SKM-1 (cell line): ENCODE results near the gene GALNT12.

Experiments used
- DNase-seq: peaks from one replicate; lab custom pipeline; 2025; ENCODE audit not compliant: unreplicated experiment; lab: John Stamatoyannopoulos, UW

GALNT12 gene

GRCh38 chr9:98781588-98782383 is 25.7 kb upstream of the GALNT12 start:
- no peak for DNase-seq

GRCh38 chr9:98783518-98784226 is 23.8 kb upstream of the GALNT12 start:
- DNase-seq: no peak

GRCh38 chr9:98784831-98785806 is 22.4 kb upstream of the GALNT12 start:
- no peak for DNase-seq

GRCh38 chr9:98786750-98787510 is 20.5 kb upstream of the GALNT12 start:
- no peak for DNase-seq

- no peak for DNase-seq
Measured at GRCh38 chr9:98787766-98788335, 19.6 kb upstream of the GALNT12 start.

- no peak for DNase-seq
Measured at GRCh38 chr9:98789483-98790133, 17.9 kb upstream of the GALNT12 start.

- DNase-seq: no peak
Measured at GRCh38 chr9:98790134-98790841, 17.2 kb upstream of the GALNT12 start.

- DNase-seq: no peak
Measured at GRCh38 chr9:98790842-98791607, 16.4 kb upstream of the GALNT12 start.

- no peak for DNase-seq
Measured at GRCh38 chr9:98791608-98792490, 15.6 kb upstream of the GALNT12 start.

- DNase-seq: no peak
Measured at GRCh38 chr9:98793031-98793430, 14.4 kb upstream of the GALNT12 start.

- DNase-seq: no peak
Measured at GRCh38 chr9:98794802-98795201, 12.7 kb upstream of the GALNT12 start.

GRCh38 chr9:98795295-98795955 is 12.0 kb upstream of the GALNT12 start:
- no peak for DNase-seq

GRCh38 chr9:98795970-98796363 is 11.5 kb upstream of the GALNT12 start:
- DNase-seq: no peak

- DNase-seq: no peak
Measured at GRCh38 chr9:98796364-98797101, 10.9 kb upstream of the GALNT12 start, which contains the start of gene ANKS6. Gene ANKS6 (minus strand): TSS chr9:98796555. CDS start chr9:98796491, 64 bp downstream.

- no peak for DNase-seq
Measured at GRCh38 chr9:98797491-98797890, 10.0 kb upstream of the GALNT12 start.

- no peak for DNase-seq
Measured at GRCh38 chr9:98798254-98798653, 9.2 kb upstream of the GALNT12 start.
